ENCODE results near the gene ARFGAP2. TPM values are rescaled to one million over a fixed set of nuclear protein-coding genes. Genes with fewer than 3 reads are reported as not detected.

The ARFGAP2 gene
- total and polyA plus RNA-seq, 12 donors = 72.3 to 411 (median 104) TPM

- TF ChIP-seq POLR2A (IDR thresholded peaks at IDR 0.05) = no peak
- TF ChIP-seq, protein P1, sequence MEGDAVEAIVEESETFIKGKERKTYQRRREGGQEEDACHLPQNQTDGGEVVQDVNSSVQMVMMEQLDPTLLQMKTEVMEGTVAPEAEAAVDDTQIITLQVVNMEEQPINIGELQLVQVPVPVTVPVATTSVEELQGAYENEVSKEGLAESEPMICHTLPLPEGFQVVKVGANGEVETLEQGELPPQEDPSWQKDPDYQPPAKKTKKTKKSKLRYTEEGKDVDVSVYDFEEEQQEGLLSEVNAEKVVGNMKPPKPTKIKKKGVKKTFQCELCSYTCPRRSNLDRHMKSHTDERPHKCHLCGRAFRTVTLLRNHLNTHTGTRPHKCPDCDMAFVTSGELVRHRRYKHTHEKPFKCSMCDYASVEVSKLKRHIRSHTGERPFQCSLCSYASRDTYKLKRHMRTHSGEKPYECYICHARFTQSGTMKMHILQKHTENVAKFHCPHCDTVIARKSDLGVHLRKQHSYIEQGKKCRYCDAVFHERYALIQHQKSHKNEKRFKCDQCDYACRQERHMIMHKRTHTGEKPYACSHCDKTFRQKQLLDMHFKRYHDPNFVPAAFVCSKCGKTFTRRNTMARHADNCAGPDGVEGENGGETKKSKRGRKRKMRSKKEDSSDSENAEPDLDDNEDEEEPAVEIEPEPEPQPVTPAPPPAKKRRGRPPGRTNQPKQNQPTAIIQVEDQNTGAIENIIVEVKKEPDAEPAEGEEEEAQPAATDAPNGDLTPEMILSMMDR (IDR thresholded peaks at IDR 0.05) = no peak
- Histone ChIP-seq H3K27ac (no peak overlapping the region), H3K4me1 (replicated peaks in 1 of 2) (no peaks in the 10 kb centered on the region), H3K36me3 (replicated peaks in 1 of 2) (no peaks in the 10 kb centered on the region), H3K27me3 (no peaks in the 10 kb centered on the region), H3K9me3 (replicated peaks in 1 of 3) (no peaks in the 10 kb centered on the region), H3K4me3 (no peak overlapping the region)
- DNase-seq = no peak
- intact Hi-C loops (cut with DNase I) = no loop called here
- 89 to 96% (median 94%) methylated on average over 3 of the region's 3 CpGs for WGBS, 4 donors
These were observed 39.8 kb downstream of the ARFGAP2 start for GRCh38 chr11:47136921-47137320.

DNA sequence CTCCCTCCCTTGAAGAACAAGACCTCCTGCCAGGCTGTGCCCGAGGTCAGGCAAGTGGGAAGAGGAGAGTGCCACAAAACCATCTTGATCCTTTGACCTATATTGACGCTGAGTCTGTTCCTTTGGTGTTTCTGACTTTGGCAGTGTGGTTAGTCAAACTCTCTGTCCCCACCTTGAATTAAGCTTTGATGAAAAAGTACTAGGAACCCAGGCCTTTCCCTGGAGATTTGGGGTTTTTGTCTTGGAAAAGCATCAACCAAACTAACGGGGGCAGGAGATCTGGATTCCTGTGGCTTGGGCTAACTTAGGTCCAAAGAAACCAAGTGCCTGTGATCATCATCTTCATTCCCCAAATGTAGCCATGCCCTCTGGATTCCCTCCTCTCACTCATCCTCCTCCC is 40.4 kb downstream of the ARFGAP2 start:
- TF ChIP-seq, protein P1 (IDR thresholded peaks at IDR 0.05) = no peak
- TF ChIP-seq POLR2A (IDR thresholded peaks at IDR 0.05) = no peak
- Histone ChIP-seq H3K4me3 (no peak overlapping the region), H3K27ac (no peak overlapping the region), H3K27me3 (no peaks in the 10 kb centered on the region), H3K36me3 (replicated peaks in 1 of 2) (no peaks in the 10 kb centered on the region), H3K9me3 (replicated peaks in 1 of 3) (no peaks in the 10 kb centered on the region), H3K4me1 (replicated peaks in 1 of 2) (no peaks in the 10 kb centered on the region)
- DNase-seq = no peak
- intact Hi-C loops (cut with DNase I) = no loop called here
- WGBS, 4 donors = 69 to 86% (median 81%) methylated on average over 3 of the region's 3 CpGs

- Histone ChIP-seq H3K27ac (no peak overlapping the region), H3K27me3 (no peaks in the 10 kb centered on the region), H3K4me1 (replicated peaks in 1 of 2) (no peaks in the 10 kb centered on the region), H3K4me3 (no peak overlapping the region), H3K9me3 (replicated peaks in 1 of 3) (no peaks in the 10 kb centered on the region), H3K36me3 (replicated peaks in 1 of 2) (no peaks in the 10 kb centered on the region)
- no peak for DNase-seq
- 92 to 94% (median 93%) methylated on average over 1 of the region's 1 CpG for WGBS, 4 donors
- TF ChIP-seq POLR2A (IDR thresholded peaks at IDR 0.05) = no peak
- TF ChIP-seq, protein P1 (IDR thresholded peaks at IDR 0.05) = no peak
- intact Hi-C loops (cut with DNase I) = no loop called here
These were observed 43.7 kb downstream of the ARFGAP2 start for GRCh38 chr11:47132981-47133380.

GRCh38 chr11:47132490-47132889 is 44.2 kb downstream of the ARFGAP2 start:
- DNase-seq = no peak
- H3K27ac ChIP-seq = no peak overlapping the region
- H3K4me1 ChIP-seq (replicated peaks in 1 of 2) = no peaks in the 10 kb centered on the region
- H3K4me3 ChIP-seq = no peak overlapping the region
- no peaks in the 10 kb centered on the region for H3K9me3 ChIP-seq (replicated peaks in 1 of 3)
- H3K27me3 ChIP-seq = no peaks in the 10 kb centered on the region
- intact Hi-C loops (cut with DNase I) = no loop called here
- TF ChIP-seq, protein P1 (IDR thresholded peaks at IDR 0.05) = no peak
- no peak for TF ChIP-seq POLR2A (IDR thresholded peaks at IDR 0.05)
- no peaks in the 10 kb centered on the region for H3K36me3 ChIP-seq (replicated peaks in 1 of 2)

Data from adrenal gland (tissue), 12 donors.